AG08396 (cell line): ENCODE measurements around the gene FAM114A1.

ENCODE experiments used
- DNase-seq: peaks from one replicate; pipeline ENCODE4 v3.0.0; 2012; ENCODE audit warnings: low spot score, mixed read lengths

FAM114A1 gene

GRCh38 chr4:38867478-38868058 is at the start of gene FAM114A1:
Gene FAM114A1 (plus strand): TSS chr4:38867806. CDS start chr4:38878079, 10,273 bp downstream.
- DNase-seq = peak; percentile 97

- no peak for DNase-seq
Measured at GRCh38 chr4:38818441-38818976, 49.1 kb upstream of the FAM114A1 start.

- no peak for DNase-seq
Measured at GRCh38 chr4:38819569-38819968, 48.0 kb upstream of the FAM114A1 start.

- DNase-seq = no peak
Measured at GRCh38 chr4:38820329-38821061, 47.1 kb upstream of the FAM114A1 start.

- DNase-seq = no peak
Measured at GRCh38 chr4:38821739-38822138, 45.9 kb upstream of the FAM114A1 start.

- no peak for DNase-seq
Measured at GRCh38 chr4:38822748-38823303, 44.8 kb upstream of the FAM114A1 start.

- DNase-seq = no peak
Measured at GRCh38 chr4:38823766-38824165, 43.8 kb upstream of the FAM114A1 start.

GRCh38 chr4:38829237-38829636 is 38.4 kb upstream of the FAM114A1 start:
- DNase-seq = no peak

GRCh38 chr4:38831653-38832052 is 36.0 kb upstream of the FAM114A1 start:
- DNase-seq = no peak

- DNase-seq = no peak
Measured at GRCh38 chr4:38832206-38832605, 35.4 kb upstream of the FAM114A1 start.

- DNase-seq = no peak
Measured at GRCh38 chr4:38832624-38833528, 34.7 kb upstream of the FAM114A1 start.

- no peak for DNase-seq
Measured at GRCh38 chr4:38834570-38834969, 33.0 kb upstream of the FAM114A1 start.

- no peak for DNase-seq
Measured at GRCh38 chr4:38837334-38837733, 30.3 kb upstream of the FAM114A1 start.

- no peak for DNase-seq
Measured at GRCh38 chr4:38837849-38838248, 29.8 kb upstream of the FAM114A1 start.

- DNase-seq = no peak
Measured at GRCh38 chr4:38842994-38843393, 24.6 kb upstream of the FAM114A1 start.

- DNase-seq = no peak
Measured at GRCh38 chr4:38846015-38846414, 21.6 kb upstream of the FAM114A1 start.

- DNase-seq = no peak
Measured at GRCh38 chr4:38855466-38855865, 12.1 kb upstream of the FAM114A1 start.

- no peak for DNase-seq
Measured at GRCh38 chr4:38856046-38856445, 11.6 kb upstream of the FAM114A1 start.

GRCh38 chr4:38856524-38857337 is 10.9 kb upstream of the FAM114A1 start, which contains the start of gene TLR6:
Gene TLR6 (minus strand): TSS chr4:38856817. CDS start chr4:38829473, 27,344 bp downstream.
- no peak for DNase-seq

- peak; percentile 70 for DNase-seq
Measured at GRCh38 chr4:38857354-38858096, 10.1 kb upstream of the FAM114A1 start.

GRCh38 chr4:38858097-38858420 is 9.5 kb upstream of the FAM114A1 start:
- DNase-seq = no peak
